IPS-NIHi7 (cell line): Measurements from ENCODE around the gene CCDC152.

Experiments used
- DNase-seq: peaks from one replicate; pipeline ENCODE4 v3.0.0; 2012; ENCODE audit warnings: mixed read lengths; ENCODE audit errors: extremely low spot score

CCDC152 gene

GRCh38 chr5:42851481-42851880 is 94.9 kb downstream of the CCDC152 start:
- no peak for DNase-seq
